Mesendoderm (in vitro differentiated cells): ENCODE data around the gene KIF22.

Source experiments
- DNase-seq: peaks from one replicate; pipeline ENCODE4 v3.0.0; 2013
- H2AK5ac ChIP-seq: 2 replicates; pipeline ENCODE4 v1.6.1; 2013; ENCODE audit warnings: low read length, inconsistent platforms
- H2BK120ac ChIP-seq: 2 replicates; pipeline ENCODE4 v1.6.1; 2013; ENCODE audit warnings: low read depth, mild to moderate bottlenecking, low read length, moderate library complexity, mixed read lengths
- H2BK15ac ChIP-seq: replicated peaks from 2 replicates; pipeline ENCODE4 v1.6.1; 2013; ENCODE audit warnings: low read depth, mild to moderate bottlenecking, moderate library complexity
- H2BK5ac ChIP-seq: 2 replicates; pipeline ENCODE4 v1.6.1; 2013; ENCODE audit warnings: low read length, inconsistent platforms
- H3K18ac ChIP-seq: 2 replicates; pipeline ENCODE4 v1.6.1; 2013; ENCODE audit warnings: mild to moderate bottlenecking, low read length, mixed read lengths
- H3K23ac ChIP-seq: one replicate; pipeline ENCODE4 v1.6.1; 2013; ENCODE audit warnings: low read length
- H3K27ac ChIP-seq: 2 replicates; pipeline ENCODE4 v1.5.1; 2013; ENCODE audit warnings: low read depth, mild to moderate bottlenecking, inconsistent platforms, low read length, moderate library complexity
- H3K27me3 ChIP-seq: 2 replicates; pipeline ENCODE4 v1.6.1; 2013; ENCODE audit warnings: low read length, control low read depth, mild to moderate bottlenecking, inconsistent platforms; ENCODE audit not compliant: insufficient read depth, poor library complexity
- H3K36me3 ChIP-seq: 2 replicates; pipeline ENCODE4 v1.6.1; 2013; ENCODE audit warnings: low read length, inconsistent platforms; ENCODE audit not compliant: control insufficient read depth, insufficient read depth
- H3K4ac ChIP-seq: one replicate; pipeline ENCODE4 v1.6.1; 2013; ENCODE audit warnings: low read depth, mild to moderate bottlenecking, low read length, moderate library complexity
- H3K4me1 ChIP-seq: 2 replicates; pipeline ENCODE4 v1.6.1; 2013; ENCODE audit warnings: low read depth, low read length, inconsistent platforms; ENCODE audit not compliant: control insufficient read depth
- H3K4me2 ChIP-seq: 2 replicates; pipeline ENCODE4 v1.6.1; 2013; ENCODE audit warnings: low read length
- H3K4me3 ChIP-seq: 2 replicates; pipeline ENCODE4 v1.5.1; 2013; ENCODE audit warnings: mild to moderate bottlenecking, low read length
- H3K56ac ChIP-seq: one replicate; pipeline ENCODE4 v1.6.1; 2013; ENCODE audit warnings: low read length
- H3K79me1 ChIP-seq: 2 replicates; pipeline ENCODE4 v1.6.1; 2013; ENCODE audit warnings: low read length, inconsistent platforms
- H3K79me2 ChIP-seq: 2 replicates; pipeline ENCODE4 v1.6.1; 2013; ENCODE audit warnings: mild to moderate bottlenecking, low read length; ENCODE audit not compliant: control insufficient read depth, insufficient read depth
- H3K9ac ChIP-seq: 2 replicates; pipeline ENCODE4 v1.6.1; 2013; ENCODE audit warnings: low read length, inconsistent platforms
- H4K5ac ChIP-seq: one replicate; pipeline ENCODE4 v1.6.1; 2013; ENCODE audit warnings: low read length
- H4K8ac ChIP-seq: one replicate; pipeline ENCODE4 v1.6.1; 2013; ENCODE audit warnings: low read depth, mild to moderate bottlenecking, control low read depth, low read length, moderate library complexity
- WGBS: extraction: QIAGEN DNeasy Blood & Tissue Kit; methylation state at CpG from one replicate; pipeline ENCODE4 v1.1.7; 2013; ENCODE audit warnings: low lambda C conversion rate, missing lambda C conversion rate; ENCODE audit not compliant: insufficient coverage; ENCODE audit errors: extremely low coverage; 5-methylcytosine and 5-hydroxymethylcytosine counted together

The KIF22 gene

DNA sequence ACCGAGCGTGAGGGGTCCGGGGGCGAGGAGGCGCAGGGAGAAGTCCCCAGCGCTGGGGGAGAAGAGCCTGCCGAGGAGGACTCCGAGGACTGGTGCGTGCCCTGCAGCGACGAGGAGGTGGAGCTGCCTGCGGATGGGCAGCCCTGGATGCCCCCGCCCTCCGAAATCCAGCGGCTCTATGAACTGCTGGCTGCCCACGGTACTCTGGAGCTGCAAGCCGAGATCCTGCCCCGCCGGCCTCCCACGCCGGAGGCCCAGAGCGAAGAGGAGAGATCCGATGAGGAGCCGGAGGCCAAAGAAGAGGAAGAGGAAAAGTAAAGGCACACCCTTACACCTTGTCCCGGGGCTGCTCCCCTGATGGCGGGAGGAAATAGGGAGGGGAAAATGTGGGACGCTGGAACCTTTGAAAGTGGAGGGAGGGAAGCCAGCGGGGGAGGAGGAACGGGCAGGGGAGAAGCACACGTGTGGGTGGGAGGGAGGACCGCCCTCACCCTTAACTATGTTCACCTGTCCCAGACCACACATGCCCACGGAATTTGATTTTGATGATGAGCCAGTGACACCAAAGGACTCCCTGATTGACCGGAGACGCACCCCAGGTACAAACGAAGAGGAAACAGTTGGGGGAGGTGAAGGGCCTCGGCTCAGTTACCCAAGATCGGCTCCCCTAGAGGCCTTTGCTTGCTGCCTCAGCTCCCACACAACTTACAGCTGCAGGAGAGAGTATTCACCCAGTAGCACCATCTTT lies 26.3 kb downstream of the KIF22 start:
- Histone ChIP-seq H3K36me3 (peaks cover 2% of the 10 kb centered on the region), H3K79me1 (peaks cover 5% of the 10 kb centered on the region), H3K23ac (peak overlapping the region; percentile 81), H2BK5ac (peak overlapping the region; percentile 95), H3K27ac (peak overlapping the region; percentile 76), H3K4me1 (peaks cover 19% of the 10 kb centered on the region), H2BK120ac (no peak overlapping the region), H3K18ac (peak overlapping the region; percentile 10), H3K79me2 (peaks cover 11% of the 10 kb centered on the region), H4K8ac (peak overlapping the region; percentile 82), H4K5ac (peak overlapping the region; percentile 42), H3K27me3 (no peaks in the 10 kb centered on the region), H3K4me3 (peak overlapping the region; percentile 92), H3K56ac (peak overlapping the region; percentile 93), H3K4me2 (peak overlapping the region; percentile 57), H3K4ac (peak overlapping the region; percentile 88), H2BK15ac (no peak overlapping the region), H2AK5ac (peak overlapping the region; percentile 28), H3K9ac (peak overlapping the region; percentile 99)
- WGBS, result no CpG with 5 or more reads among the region's 37 CpGs
- peak; percentile 80 for DNase-seq

DNA sequence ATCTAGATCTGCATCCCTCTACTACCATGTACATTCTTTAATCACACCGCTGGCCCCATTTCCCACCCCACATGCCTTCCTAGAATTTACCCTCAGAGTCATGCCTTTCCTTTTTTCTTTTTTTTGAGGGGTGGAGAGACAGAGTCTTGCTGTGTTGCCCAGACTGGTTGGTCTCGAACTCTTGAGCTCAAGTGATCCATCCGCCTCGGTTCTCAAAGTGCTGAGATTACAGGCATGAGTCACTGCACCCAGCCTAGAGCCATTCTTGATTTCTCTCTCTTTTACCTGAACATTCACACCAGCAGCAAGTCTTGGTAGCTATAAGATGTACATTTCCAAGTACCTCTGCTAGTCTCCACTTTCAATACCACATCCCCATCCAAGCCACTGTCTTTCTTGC lies 27.5 kb downstream of the KIF22 start:
- H3K9ac ChIP-seq, result peak overlapping the region; percentile 26
- H3K23ac ChIP-seq, result no peak overlapping the region
- H4K8ac ChIP-seq, result no peak overlapping the region
- H3K4me2 ChIP-seq, result no peak overlapping the region
- H3K4me1 ChIP-seq, result peaks cover 15% of the 10 kb centered on the region
- H3K79me2 ChIP-seq, result peaks cover 11% of the 10 kb centered on the region
- WGBS, result no CpG with 5 or more reads among the region's 4 CpGs
- no peak for DNase-seq
- H3K27ac ChIP-seq, result no peak overlapping the region
- no peak overlapping the region for H2AK5ac ChIP-seq
- no peak overlapping the region for H2BK15ac ChIP-seq
- peaks cover 5% of the 10 kb centered on the region for H3K79me1 ChIP-seq
- no peak overlapping the region for H4K5ac ChIP-seq
- H2BK120ac ChIP-seq, result no peak overlapping the region
- no peak overlapping the region for H3K4ac ChIP-seq
- H3K4me3 ChIP-seq, result no peak overlapping the region
- H3K56ac ChIP-seq, result peak overlapping the region; percentile 22
- H3K18ac ChIP-seq, result no peak overlapping the region
- peaks cover 2% of the 10 kb centered on the region for H3K36me3 ChIP-seq
- H3K27me3 ChIP-seq, result no peaks in the 10 kb centered on the region
- no peak overlapping the region for H2BK5ac ChIP-seq

DNA sequence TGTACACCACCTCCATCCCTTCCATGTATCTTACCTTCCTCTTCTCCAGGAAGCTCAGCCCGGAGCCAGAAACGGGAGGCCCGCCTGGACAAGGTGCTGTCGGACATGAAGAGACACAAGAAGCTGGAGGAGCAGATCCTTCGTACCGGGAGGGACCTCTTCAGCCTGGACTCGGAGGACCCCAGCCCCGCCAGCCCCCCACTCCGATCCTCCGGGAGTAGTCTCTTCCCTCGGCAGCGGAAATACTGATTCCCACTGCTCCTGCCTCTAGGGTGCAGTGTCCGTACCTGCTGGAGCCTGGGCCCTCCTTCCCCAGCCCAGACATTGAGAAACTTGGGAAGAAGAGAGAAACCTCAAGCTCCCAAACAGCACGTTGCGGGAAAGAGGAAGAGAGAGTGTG lies 29.0 kb downstream of the KIF22 start:
- no peak overlapping the region for H3K56ac ChIP-seq
- H4K8ac ChIP-seq, result no peak overlapping the region
- peaks cover 7% of the 10 kb centered on the region for H3K4me1 ChIP-seq
- no peaks in the 10 kb centered on the region for H3K27me3 ChIP-seq
- H3K4ac ChIP-seq, result no peak overlapping the region
- H2BK120ac ChIP-seq, result no peak overlapping the region
- WGBS, result no CpG with 5 or more reads among the region's 15 CpGs
- H3K4me3 ChIP-seq, result no peak overlapping the region
- H2BK15ac ChIP-seq, result no peak overlapping the region
- H3K36me3 ChIP-seq, result peaks cover 2% of the 10 kb centered on the region
- H2BK5ac ChIP-seq, result no peak overlapping the region
- H3K18ac ChIP-seq, result no peak overlapping the region
- no peak overlapping the region for H3K23ac ChIP-seq
- H3K79me1 ChIP-seq, result peaks cover 5% of the 10 kb centered on the region
- H3K4me2 ChIP-seq, result no peak overlapping the region
- H2AK5ac ChIP-seq, result no peak overlapping the region
- no peak overlapping the region for H3K9ac ChIP-seq
- peaks cover 11% of the 10 kb centered on the region for H3K79me2 ChIP-seq
- peak; percentile 32 for DNase-seq
- H4K5ac ChIP-seq, result no peak overlapping the region
- no peak overlapping the region for H3K27ac ChIP-seq

DNA sequence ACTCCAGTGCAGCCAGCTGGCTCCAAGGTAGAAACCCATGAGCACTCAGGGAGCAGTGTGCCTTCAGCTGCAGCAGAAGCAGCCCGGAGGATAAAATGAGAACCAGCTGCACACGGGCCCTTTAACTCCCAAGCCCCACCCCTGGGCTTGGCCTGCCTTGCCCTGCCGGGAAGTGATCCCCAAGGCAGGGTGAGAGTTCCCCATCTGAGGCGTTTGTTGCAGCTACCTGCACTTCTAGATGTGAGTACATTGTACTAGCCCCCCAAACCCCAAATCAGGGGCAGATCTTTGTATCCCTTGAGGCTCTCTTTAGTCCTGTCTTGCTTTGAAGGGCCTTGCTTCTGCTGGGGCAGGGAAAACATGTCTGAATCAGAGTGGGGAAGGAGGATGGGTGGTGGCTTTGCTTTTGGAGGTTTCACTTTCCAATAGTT lies 29.7 kb downstream of the KIF22 start, which contains the start of gene MVP:
TSS of gene MVP (plus strand) at position 192 of the 431 bp plus-strand sequence. CDS start 10,088 bp downstream, outside the sequence.
- H4K5ac ChIP-seq, result no peak within 1 kb of the TSS
- H2BK15ac ChIP-seq, result no peak within 1 kb of the TSS
- H2BK120ac ChIP-seq, result no peak within 1 kb of the TSS
- no CpG with 5 or more reads among the region's 4 CpGs for WGBS
- no peak within 1 kb of the TSS for H3K23ac ChIP-seq
- H2AK5ac ChIP-seq, result no peak within 1 kb of the TSS
- no peak within 1 kb of the TSS for H4K8ac ChIP-seq
- H3K27me3 ChIP-seq, result no peaks in the 10 kb centered on the region
- peaks cover 5% of the 10 kb centered on the region for H3K4me1 ChIP-seq
- H3K4ac ChIP-seq, result no peak within 1 kb of the TSS
- DNase-seq, result no peak
- peaks cover 2% of the 10 kb centered on the region for H3K36me3 ChIP-seq
- no peak within 1 kb of the TSS for H3K4me2 ChIP-seq
- no peak within 1 kb of the TSS for H3K56ac ChIP-seq
- peaks cover 11% of the 10 kb centered on the region for H3K79me2 ChIP-seq
- no peak within 1 kb of the TSS for H3K27ac ChIP-seq
- no peak within 1 kb of the TSS for H3K4me3 ChIP-seq
- no peak within 1 kb of the TSS for H2BK5ac ChIP-seq
- H3K9ac ChIP-seq, result no peak within 1 kb of the TSS
- peaks cover 5% of the 10 kb centered on the region for H3K79me1 ChIP-seq
- H3K18ac ChIP-seq, result no peak within 1 kb of the TSS

DNA sequence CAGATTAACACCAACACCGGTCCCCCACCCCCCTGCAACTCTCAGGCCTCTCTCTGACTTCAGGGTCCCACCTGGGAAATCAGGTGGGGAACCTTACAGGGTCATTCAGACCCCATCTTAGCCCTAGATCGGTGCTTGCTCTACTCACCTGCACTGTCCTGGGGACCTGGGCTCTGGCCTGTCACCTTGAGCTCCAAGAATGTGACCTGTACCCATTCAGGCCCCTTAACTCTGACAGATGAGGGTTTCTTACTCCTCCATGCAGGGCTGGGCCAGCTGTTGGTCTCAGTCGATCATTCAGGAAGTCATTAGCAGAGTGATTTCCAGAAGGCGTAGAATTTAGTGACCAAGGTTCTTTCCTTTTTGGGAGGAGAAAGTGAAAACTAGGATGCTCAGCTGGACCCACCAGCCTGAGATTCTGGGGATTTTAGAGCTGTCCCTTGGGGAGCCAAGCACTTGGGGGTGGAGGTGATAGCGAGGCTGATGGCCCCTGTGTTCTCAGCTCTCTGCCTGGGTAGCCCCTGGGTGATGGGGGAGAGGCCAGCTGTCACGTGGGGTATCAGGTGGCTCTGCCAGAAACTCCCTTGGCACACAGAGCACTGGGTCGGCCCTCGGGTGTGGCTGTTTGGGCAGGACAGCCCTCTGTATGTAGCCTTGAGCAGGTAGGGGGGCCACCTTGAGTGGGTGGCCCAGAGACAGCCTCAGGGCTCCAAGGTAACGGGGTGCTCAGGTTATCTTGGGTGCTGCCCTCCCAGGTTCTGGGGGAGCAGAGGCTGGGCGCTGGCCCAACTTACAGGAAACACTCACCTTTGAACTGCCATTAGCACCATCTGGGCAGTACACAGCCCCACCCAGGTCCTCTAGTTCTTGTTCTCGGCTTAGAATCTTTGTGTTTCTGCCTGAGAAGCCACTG lies 30.4 kb downstream of the KIF22 start:
- Histone ChIP-seq H3K4me1 (peaks cover 8% of the 10 kb centered on the region), H3K4me2 (no peak overlapping the region), H4K8ac (no peak overlapping the region), H3K23ac (no peak overlapping the region), H3K27ac (no peak overlapping the region), H3K79me2 (peaks cover 11% of the 10 kb centered on the region), H3K4me3 (no peak overlapping the region), H4K5ac (no peak overlapping the region), H2AK5ac (no peak overlapping the region), H2BK15ac (no peak overlapping the region), H3K4ac (no peak overlapping the region), H3K18ac (no peak overlapping the region), H3K79me1 (peaks cover 5% of the 10 kb centered on the region), H3K9ac (no peak overlapping the region), H3K56ac (no peak overlapping the region), H2BK5ac (no peak overlapping the region), H2BK120ac (no peak overlapping the region), H3K27me3 (no peaks in the 10 kb centered on the region), H3K36me3 (peaks cover 2% of the 10 kb centered on the region)
- WGBS, result no CpG with 5 or more reads among the region's 11 CpGs
- DNase-seq, result no peak
